Measurements from ENCODE around the gene ORAI2.

ORAI2 gene

DNA sequence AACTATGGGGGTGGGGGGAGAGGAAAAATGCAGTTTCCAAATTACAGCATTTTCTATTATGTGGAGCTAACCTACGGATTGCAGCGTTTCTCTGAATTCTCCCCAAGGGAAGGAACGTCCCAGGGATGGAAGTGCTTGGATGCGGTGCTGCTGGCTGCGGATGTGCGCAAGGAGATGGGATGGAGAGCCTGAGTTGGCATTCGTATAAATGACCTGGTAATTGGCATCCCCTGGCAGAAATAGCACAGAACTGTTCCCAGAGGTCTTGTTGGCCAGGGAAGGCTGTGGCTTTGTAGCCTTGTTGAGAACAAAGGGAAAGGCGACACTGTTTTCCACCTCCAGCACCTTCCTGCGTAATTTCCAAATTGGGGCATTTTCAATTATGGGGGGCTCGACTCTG, 2.7 kb downstream of the ORAI2 start:
- Histone ChIP-seq H3K9ac (ENCODE audit: low read length) (no peak overlapping the region), H3K4me1 (ENCODE audit: control insufficient read depth, insufficient read depth, low read length) (no peaks in the 10 kb centered on the region), H3K4me3 (ENCODE audit: low read length) (no peak overlapping the region), H3K27me3 (ENCODE audit: control insufficient read depth, insufficient read depth, low read length) (no peaks in the 10 kb centered on the region), H3K36me3 (ENCODE audit: control insufficient read depth, insufficient read depth, low read length) (no peaks in the 10 kb centered on the region), H3K27ac (ENCODE audit: low read depth, low read length) (no peak overlapping the region)

DNA sequence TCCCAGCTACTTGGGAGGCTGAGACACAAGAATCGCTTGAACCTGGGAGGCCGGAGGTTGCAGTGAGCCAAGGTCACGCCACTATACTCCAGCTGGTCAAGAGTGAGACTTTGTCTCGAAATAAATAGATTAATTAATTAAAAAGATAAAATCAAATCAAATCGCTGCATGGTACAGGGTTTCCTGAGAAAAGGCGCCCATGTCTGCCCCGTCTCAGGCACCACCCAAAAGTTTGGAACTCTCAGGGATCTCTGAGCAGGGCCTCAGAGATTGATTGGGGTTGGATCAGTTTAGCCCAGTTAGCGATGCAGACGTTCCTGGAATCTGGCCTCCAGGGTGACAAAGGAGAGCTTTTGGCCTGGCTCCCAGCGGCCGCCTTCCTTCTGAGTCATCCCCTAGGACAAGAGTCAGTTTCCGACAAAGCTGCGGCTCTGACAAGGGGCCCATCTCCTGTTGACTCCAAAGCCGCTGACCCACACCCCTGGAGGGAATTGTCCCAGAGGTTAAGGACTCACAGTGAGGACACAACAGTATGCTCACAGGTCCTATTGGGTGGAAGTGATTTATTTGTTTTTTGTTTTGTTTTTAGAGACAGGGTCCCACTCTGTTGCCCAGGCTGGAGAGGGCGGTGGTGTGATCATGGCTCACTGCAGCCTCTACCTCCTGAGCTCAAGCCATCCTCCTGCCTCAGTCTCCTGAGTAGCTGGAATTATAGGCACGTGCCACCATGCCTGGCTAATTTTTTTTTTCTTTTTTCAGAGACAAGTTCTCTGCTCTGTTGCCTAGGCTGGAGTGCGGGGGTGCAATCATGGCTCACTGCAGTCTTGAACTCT, 6.8 kb downstream of the ORAI2 start:
- Histone ChIP-seq H3K4me3 (ENCODE audit: low read length) (no peak overlapping the region), H3K27me3 (ENCODE audit: control insufficient read depth, insufficient read depth, low read length) (no peaks in the 10 kb centered on the region), H3K9ac (ENCODE audit: low read length) (no peak overlapping the region), H3K36me3 (ENCODE audit: control insufficient read depth, insufficient read depth, low read length) (no peaks in the 10 kb centered on the region), H3K27ac (ENCODE audit: low read depth, low read length) (no peak overlapping the region), H3K4me1 (ENCODE audit: control insufficient read depth, insufficient read depth, low read length) (no peaks in the 10 kb centered on the region)

DNA sequence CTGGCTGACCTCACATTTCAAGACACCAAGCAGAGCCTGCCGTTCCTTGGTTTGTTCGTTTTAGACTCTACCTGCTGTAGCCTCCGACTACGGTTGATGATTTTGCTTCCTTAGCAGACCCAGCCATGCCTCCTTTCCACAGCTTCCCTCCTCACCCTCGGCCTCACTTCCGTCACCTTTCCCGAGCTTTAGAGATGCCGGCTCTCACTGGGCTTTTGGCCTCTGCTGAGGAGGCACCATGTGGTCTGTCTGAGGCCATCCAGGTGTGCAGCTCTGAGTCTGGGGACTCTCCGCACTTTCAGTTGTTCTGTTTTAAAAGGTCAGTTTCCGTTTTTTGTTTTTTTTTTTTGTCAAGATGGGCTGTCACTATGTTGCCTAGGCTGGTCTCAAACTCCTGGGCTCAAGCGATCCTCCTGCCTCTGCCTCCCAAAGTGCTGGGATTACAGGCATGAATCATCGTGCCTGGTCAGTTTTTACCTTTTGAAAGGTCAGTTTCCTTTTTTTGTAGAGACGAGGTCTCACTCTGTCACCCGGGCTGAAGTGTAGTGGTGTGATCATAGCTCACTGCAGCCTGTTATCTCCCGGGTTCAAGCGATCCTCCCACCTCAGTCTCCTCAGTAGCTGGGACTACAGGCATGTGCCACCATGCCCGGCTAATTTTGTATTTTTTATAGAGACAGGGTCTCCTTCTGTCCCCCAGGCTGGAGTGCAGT, 11.7 kb downstream of the ORAI2 start:
- H3K4me1 ChIP-seq (ENCODE audit: control insufficient read depth, insufficient read depth, low read length): no peaks in the 10 kb centered on the region
- no peak overlapping the region for H3K27ac ChIP-seq (ENCODE audit: low read depth, low read length)
- H3K9ac ChIP-seq (ENCODE audit: low read length): no peak overlapping the region
- H3K36me3 ChIP-seq (ENCODE audit: control insufficient read depth, insufficient read depth, low read length): no peaks in the 10 kb centered on the region
- H3K27me3 ChIP-seq (ENCODE audit: control insufficient read depth, insufficient read depth, low read length): no peaks in the 10 kb centered on the region
- no peak overlapping the region for H3K4me3 ChIP-seq (ENCODE audit: low read length)

DNA sequence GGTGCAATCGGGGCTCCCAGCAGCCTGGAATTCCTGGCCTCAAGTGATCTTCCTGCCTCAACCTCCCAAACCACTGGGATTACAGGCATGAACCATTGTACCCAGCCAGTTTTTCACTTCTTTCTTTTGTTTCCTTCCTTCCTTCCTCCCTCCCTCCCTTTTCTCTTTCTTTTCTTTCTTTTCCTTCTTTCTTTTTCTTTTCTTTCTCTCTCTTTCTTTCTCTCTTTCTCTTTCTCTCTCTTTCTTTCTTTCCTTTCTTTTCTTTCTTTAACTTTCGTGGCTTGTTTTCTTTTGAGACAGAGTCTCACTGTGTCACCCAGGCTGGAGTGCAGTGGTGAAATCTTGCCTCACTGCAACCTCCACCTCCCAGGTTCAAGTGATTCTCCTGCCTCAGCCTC, 12.3 kb downstream of the ORAI2 start:
- no peaks in the 10 kb centered on the region for H3K27me3 ChIP-seq (ENCODE audit: control insufficient read depth, insufficient read depth, low read length)
- H3K27ac ChIP-seq (ENCODE audit: low read depth, low read length): no peak overlapping the region
- H3K9ac ChIP-seq (ENCODE audit: low read length): no peak overlapping the region
- H3K36me3 ChIP-seq (ENCODE audit: control insufficient read depth, insufficient read depth, low read length): no peaks in the 10 kb centered on the region
- no peaks in the 10 kb centered on the region for H3K4me1 ChIP-seq (ENCODE audit: control insufficient read depth, insufficient read depth, low read length)
- no peak overlapping the region for H3K4me3 ChIP-seq (ENCODE audit: low read length)

DNA sequence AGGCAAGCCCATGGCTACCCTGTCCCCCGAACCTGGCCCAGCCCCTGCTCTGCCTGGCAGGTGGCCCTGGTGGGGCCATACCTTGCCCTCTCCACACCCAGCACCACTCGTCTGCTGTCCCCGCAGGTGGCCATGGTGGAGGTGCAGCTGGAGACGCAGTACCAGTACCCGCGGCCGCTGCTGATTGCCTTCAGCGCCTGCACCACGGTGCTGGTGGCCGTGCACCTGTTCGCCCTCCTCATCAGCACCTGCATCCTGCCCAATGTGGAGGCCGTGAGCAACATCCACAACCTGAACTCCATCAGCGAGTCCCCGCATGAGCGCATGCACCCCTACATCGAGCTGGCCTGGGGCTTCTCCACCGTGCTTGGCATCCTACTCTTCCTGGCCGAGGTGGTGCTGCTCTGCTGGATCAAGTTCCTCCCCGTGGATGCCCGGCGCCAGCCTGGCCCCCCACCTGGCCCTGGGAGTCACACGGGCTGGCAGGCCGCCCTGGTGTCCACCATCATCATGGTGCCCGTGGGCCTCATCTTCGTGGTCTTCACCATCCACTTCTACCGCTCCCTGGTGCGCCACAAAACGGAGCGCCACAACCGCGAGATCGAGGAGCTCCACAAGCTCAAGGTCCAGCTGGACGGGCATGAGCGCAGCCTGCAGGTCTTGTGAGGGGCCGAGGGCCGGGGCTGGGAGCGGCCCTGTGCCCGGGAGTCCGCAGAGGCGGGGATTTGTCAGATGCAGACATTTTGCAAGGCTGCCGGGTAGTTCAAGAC, 13.2 kb downstream of the ORAI2 start:
- H3K4me3 ChIP-seq (ENCODE audit: low read length): no peak overlapping the region
- H3K4me1 ChIP-seq (ENCODE audit: control insufficient read depth, insufficient read depth, low read length): no peaks in the 10 kb centered on the region
- no peaks in the 10 kb centered on the region for H3K36me3 ChIP-seq (ENCODE audit: control insufficient read depth, insufficient read depth, low read length)
- H3K9ac ChIP-seq (ENCODE audit: low read length): no peak overlapping the region
- H3K27me3 ChIP-seq (ENCODE audit: control insufficient read depth, insufficient read depth, low read length): no peaks in the 10 kb centered on the region
- no peak overlapping the region for H3K27ac ChIP-seq (ENCODE audit: low read depth, low read length)

DNA sequence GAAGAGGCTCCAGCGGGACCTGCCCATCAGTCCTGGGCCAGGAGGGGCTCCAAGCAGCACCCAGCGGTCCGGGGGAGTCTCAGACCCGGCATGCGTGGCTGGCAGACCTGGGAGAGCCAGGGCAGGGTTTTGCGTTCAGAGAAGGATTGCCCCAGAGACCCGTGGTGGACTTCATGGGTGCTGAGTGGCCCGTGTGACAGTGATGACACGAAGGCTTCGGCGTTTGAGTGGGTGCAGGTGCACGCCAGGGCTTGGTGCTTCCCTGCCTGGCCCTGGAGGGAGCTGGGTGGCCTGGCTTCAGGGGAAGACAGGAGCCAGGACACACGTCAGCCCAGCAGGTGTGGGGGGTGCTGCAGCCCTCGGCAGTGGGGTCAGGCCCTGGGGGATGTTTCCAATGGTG, 13.9 kb downstream of the ORAI2 start:
- Histone ChIP-seq H3K27ac (ENCODE audit: low read depth, low read length) (no peak overlapping the region), H3K27me3 (ENCODE audit: control insufficient read depth, insufficient read depth, low read length) (no peaks in the 10 kb centered on the region), H3K4me1 (ENCODE audit: control insufficient read depth, insufficient read depth, low read length) (no peaks in the 10 kb centered on the region), H3K4me3 (ENCODE audit: low read length) (no peak overlapping the region), H3K36me3 (ENCODE audit: control insufficient read depth, insufficient read depth, low read length) (no peaks in the 10 kb centered on the region), H3K9ac (ENCODE audit: low read length) (no peak overlapping the region)

DNA sequence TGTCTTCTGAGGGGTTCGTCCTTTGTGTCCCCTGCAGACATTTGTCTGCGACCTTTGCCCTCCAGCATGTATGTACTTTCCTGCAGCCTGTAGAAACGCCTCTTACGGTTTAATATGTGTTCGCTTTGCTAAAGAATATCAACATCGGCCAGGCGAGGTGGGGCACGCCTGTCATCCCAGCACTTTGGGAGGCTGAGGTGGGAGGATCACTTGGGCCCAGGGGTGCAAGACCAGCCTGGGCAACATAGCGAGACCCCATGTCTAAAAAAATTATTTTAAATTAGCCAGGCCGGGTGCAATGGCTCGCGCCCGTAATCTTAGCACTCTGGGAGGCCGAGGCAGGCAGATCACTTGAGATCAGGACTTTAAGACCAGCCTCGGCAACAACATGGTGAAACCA, 15.8 kb downstream of the ORAI2 start:
- Histone ChIP-seq H3K36me3 (ENCODE audit: control insufficient read depth, insufficient read depth, low read length) (no peaks in the 10 kb centered on the region), H3K4me1 (ENCODE audit: control insufficient read depth, insufficient read depth, low read length) (no peaks in the 10 kb centered on the region), H3K4me3 (ENCODE audit: low read length) (no peak overlapping the region)

DNA sequence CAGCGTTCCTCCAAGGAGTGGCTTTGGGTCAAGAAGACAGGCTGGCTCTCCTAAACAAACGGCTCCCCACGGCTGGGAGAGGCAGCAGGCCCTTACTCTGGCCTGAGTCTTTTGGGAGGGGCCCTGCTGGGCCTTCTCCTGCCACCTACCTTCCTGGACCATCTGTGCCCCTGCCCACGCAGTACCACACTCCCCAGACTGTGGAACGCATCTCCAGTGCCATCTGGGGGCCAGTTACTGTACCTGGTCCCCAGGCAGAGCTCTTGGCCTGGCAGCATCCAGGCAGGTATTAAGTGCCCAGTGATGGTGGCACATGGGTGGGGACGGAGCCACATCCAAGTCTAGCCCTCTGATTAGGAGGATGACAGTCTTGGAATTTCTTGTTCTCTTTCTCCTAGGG, 16.9 kb downstream of the ORAI2 start:
- H3K36me3 ChIP-seq (ENCODE audit: control insufficient read depth, insufficient read depth, low read length): no peaks in the 10 kb centered on the region
- H3K27ac ChIP-seq (ENCODE audit: low read depth, low read length): no peak overlapping the region
- H3K4me3 ChIP-seq (ENCODE audit: low read length): no peak overlapping the region
- no peaks in the 10 kb centered on the region for H3K27me3 ChIP-seq (ENCODE audit: control insufficient read depth, insufficient read depth, low read length)
- H3K9ac ChIP-seq (ENCODE audit: low read length): no peak overlapping the region
- H3K4me1 ChIP-seq (ENCODE audit: control insufficient read depth, insufficient read depth, low read length): no peaks in the 10 kb centered on the region

More for the DNA sequence above, 15.8 kb downstream of the ORAI2 start:
- no peak overlapping the region for H3K9ac ChIP-seq (ENCODE audit: low read length)
- H3K27me3 ChIP-seq (ENCODE audit: control insufficient read depth, insufficient read depth, low read length): no peaks in the 10 kb centered on the region
- H3K27ac ChIP-seq (ENCODE audit: low read depth, low read length): no peak overlapping the region

DNA sequence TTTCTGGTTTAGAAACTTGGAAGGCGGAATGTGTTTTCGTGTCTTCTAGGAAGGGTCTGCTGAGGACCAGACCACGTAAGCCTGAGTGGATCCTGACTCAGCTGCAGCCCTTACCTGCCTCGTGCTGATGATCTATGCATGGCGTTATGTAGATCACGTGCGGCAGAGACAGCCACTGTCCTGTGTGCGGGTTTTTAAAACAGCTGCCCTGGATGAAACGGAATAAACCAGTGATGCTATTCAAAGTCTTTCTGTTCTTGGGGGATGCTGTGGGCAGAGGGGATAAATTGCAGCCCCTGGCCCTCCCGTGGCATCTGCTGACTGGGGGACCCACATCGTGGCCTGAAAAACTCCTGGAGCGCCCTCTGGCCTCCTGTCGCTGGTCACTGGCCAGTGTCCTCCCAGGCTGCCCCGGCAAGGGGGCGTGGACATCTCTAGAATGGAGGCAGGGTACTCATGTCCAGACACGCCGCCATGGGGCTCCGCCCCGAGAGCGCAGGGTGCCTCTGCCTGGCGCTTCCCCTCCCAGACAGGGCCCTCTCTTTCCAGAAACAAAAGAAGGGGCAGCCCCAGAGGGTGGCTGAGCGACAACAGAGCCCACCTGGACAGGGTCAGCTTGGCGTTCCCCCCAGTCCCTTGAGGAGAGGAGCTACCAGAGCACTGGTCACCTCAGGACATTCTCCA, 18.1 kb downstream of the ORAI2 start:
- no peaks in the 10 kb centered on the region for H3K27me3 ChIP-seq (ENCODE audit: control insufficient read depth, insufficient read depth, low read length)
- H3K4me1 ChIP-seq (ENCODE audit: control insufficient read depth, insufficient read depth, low read length): no peaks in the 10 kb centered on the region
- H3K36me3 ChIP-seq (ENCODE audit: control insufficient read depth, insufficient read depth, low read length): no peaks in the 10 kb centered on the region
- H3K4me3 ChIP-seq (ENCODE audit: low read length): no peak overlapping the region
- H3K9ac ChIP-seq (ENCODE audit: low read length): no peak overlapping the region
- no peak overlapping the region for H3K27ac ChIP-seq (ENCODE audit: low read depth, low read length)

DNA sequence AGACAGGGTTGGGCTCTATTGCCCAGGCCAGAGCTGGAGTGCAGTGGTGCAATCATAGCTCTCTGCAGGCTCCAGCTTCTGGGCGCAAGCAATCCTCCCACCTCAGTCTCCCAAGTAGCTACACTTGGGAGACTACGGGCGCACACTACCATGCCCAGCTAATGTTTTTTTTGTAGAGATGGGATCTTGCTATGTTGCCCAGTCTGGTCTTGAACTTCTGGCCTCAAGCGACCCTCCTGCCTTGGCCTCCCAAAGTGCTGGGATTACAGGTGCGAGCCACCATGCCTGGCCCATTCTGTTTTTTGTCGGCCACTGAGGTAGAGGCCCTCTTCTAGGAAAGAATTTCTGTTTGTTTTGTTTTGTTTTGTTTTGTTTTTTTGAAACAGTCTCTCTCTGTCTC, 19.1 kb downstream of the ORAI2 start:
- no peak overlapping the region for H3K4me3 ChIP-seq (ENCODE audit: low read length)
- H3K27me3 ChIP-seq (ENCODE audit: control insufficient read depth, insufficient read depth, low read length): no peaks in the 10 kb centered on the region
- H3K36me3 ChIP-seq (ENCODE audit: control insufficient read depth, insufficient read depth, low read length): peaks cover 5% of the 10 kb centered on the region
- H3K4me1 ChIP-seq (ENCODE audit: control insufficient read depth, insufficient read depth, low read length): no peaks in the 10 kb centered on the region
- no peak overlapping the region for H3K27ac ChIP-seq (ENCODE audit: low read depth, low read length)
- H3K9ac ChIP-seq (ENCODE audit: low read length): no peak overlapping the region

DNA sequence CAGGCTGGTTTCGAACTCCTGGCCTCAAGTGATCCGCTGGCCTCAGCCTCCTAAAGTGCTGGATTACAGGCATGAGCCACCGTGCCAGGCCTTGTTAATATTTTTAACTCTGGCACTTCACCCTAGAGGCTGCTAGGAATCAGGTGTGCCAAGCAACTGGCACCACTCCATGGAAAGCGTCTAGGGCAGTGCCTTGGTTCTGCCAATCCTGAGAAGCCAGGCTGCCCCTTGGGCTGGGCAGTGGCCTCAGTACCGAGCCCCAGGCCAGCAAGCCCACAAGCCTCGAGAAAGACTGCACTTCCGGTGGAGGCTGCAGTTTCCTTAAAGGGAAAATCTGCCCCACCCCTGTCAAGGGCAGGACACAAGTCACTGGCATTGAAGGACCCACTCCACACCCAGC, 19.9 kb downstream of the ORAI2 start:
- Histone ChIP-seq H3K4me3 (ENCODE audit: low read length) (no peak overlapping the region), H3K9ac (ENCODE audit: low read length) (no peak overlapping the region), H3K4me1 (ENCODE audit: control insufficient read depth, insufficient read depth, low read length) (no peaks in the 10 kb centered on the region), H3K27me3 (ENCODE audit: control insufficient read depth, insufficient read depth, low read length) (no peaks in the 10 kb centered on the region), H3K36me3 (ENCODE audit: control insufficient read depth, insufficient read depth, low read length) (peaks cover 12% of the 10 kb centered on the region), H3K27ac (ENCODE audit: low read depth, low read length) (no peak overlapping the region)

DNA sequence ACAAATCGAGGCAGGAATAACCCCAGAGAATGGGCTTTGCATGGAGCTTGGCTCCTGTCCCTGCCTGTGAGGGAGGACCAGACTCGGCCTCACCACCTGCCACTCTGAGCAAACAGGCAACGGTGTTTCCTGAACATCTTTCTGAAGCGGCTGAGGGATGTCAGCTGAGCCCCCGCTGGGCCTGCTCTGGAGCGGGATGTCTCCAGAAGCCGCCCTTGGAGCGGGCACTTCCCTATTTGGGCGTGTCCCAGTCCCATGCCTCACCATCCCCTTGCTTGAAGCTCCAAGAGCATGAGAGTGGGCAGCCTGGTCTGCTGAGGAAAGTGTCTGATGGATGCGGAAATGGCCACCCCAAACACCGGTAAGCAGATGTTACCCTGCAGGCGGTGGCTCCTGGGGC, 21.1 kb downstream of the ORAI2 start:
- H3K4me1 ChIP-seq (ENCODE audit: control insufficient read depth, insufficient read depth, low read length): no peaks in the 10 kb centered on the region
- peaks cover 12% of the 10 kb centered on the region for H3K36me3 ChIP-seq (ENCODE audit: control insufficient read depth, insufficient read depth, low read length)
- no peak overlapping the region for H3K4me3 ChIP-seq (ENCODE audit: low read length)
- H3K27ac ChIP-seq (ENCODE audit: low read depth, low read length): no peak overlapping the region
- no peaks in the 10 kb centered on the region for H3K27me3 ChIP-seq (ENCODE audit: control insufficient read depth, insufficient read depth, low read length)
- H3K9ac ChIP-seq (ENCODE audit: low read length): no peak overlapping the region
